DND-41 (cell line): ENCODE data around the gene FOLR2.

Source experiments
- EZH2 ChIP-seq: IDR thresholded peaks from 3 replicates; pipeline ENCODE4 v1.6.1; 2012; ENCODE audit warnings: borderline replicate concordance, low read depth, mild to moderate bottlenecking, moderate library complexity, low read length, inconsistent platforms; ENCODE audit not compliant: severe bottlenecking
- TF ChIP-seq, protein P1 (sequence below): IDR thresholded peaks from 2 replicates; pipeline ENCODE4 v1.5.1; 2012; ENCODE audit warnings: borderline replicate concordance, low read length, moderate library complexity, mild to moderate bottlenecking; ENCODE audit not compliant: poor library complexity, severe bottlenecking; ENCODE audit errors: extremely low read depth

DNA sequence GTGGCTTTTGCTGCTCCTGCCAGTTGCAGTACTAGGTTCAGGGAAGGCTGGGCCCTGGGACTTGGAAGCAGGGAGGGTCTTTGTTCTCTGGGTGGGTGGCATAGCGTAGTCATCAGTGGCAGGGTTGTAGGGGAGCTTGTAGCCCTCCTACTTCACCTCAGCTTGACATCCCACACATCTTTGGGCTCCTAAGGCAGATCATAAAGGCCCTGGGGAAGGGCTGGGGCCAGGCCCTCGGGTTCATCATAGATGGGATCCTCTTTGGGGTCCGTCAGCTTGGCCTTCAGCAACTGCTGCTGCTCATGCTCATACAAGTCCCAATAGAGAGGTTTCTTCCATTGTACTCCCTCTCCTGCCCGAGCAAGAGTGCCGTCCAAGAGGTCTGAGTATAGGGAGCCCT, 33.4 kb downstream of the FOLR2 start:
- TF ChIP-seq, protein P1, sequence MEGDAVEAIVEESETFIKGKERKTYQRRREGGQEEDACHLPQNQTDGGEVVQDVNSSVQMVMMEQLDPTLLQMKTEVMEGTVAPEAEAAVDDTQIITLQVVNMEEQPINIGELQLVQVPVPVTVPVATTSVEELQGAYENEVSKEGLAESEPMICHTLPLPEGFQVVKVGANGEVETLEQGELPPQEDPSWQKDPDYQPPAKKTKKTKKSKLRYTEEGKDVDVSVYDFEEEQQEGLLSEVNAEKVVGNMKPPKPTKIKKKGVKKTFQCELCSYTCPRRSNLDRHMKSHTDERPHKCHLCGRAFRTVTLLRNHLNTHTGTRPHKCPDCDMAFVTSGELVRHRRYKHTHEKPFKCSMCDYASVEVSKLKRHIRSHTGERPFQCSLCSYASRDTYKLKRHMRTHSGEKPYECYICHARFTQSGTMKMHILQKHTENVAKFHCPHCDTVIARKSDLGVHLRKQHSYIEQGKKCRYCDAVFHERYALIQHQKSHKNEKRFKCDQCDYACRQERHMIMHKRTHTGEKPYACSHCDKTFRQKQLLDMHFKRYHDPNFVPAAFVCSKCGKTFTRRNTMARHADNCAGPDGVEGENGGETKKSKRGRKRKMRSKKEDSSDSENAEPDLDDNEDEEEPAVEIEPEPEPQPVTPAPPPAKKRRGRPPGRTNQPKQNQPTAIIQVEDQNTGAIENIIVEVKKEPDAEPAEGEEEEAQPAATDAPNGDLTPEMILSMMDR = no peak
- TF ChIP-seq EZH2 = no peak
